K562 (cell line): ENCODE measurements around the gene ABCA10. TPM values are rescaled to one million over a fixed set of nuclear protein-coding genes. Genes with fewer than 3 reads are reported as not detected.

Source experiments
- ATF3 ChIP-seq, 2 experiments: fragments of 450-650 bp in 1 of 2; sonication (generic) in 1 of 2; formaldehyde crosslinking in 1 of 2; IDR thresholded peaks in 1 of 2; conservative IDR thresholded peaks in 1 of 2; 2 replicates each; pipeline versions ENCODE4 v1.6.1 to v1.8.1; 2016 to 2023; ENCODE audit warnings: mild to moderate bottlenecking in 2 of 2, moderate library complexity in 2 of 2, inconsistent platforms in 1 of 2, missing genetic modification reagents in 1 of 2
- CHAMP1 ChIP-seq: fragments of 450-650 bp; IDR thresholded peaks from 2 replicates; pipeline ENCODE4 v1.6.1; 2016; ENCODE audit warnings: mild to moderate bottlenecking
- DIDO1 ChIP-seq: fragments of 450-650 bp; IDR thresholded peaks from 2 replicates; pipeline ENCODE4 v1.6.1; 2016; ENCODE audit warnings: low read depth, missing biosample characterization, missing genetic modification characterization
- HNRNPK ChIP-seq: fragments of 200-400 bp; formaldehyde crosslinking; IDR thresholded peaks from one replicate; pipeline ENCODE4 v1.6.1; 2018; ENCODE audit warnings: mild to moderate bottlenecking, low read depth, low read length; ENCODE audit not compliant: poor library complexity, severe bottlenecking
- IRF9 ChIP-seq: fragments of 450-650 bp; IDR thresholded peaks from 2 replicates; pipeline ENCODE4 v1.6.1; 2016; ENCODE audit warnings: missing biosample characterization, missing genetic modification characterization
- MCM7 ChIP-seq, 2 experiments: fragments of 450-650 bp; IDR thresholded peaks; 2 replicates each; pipeline ENCODE4 v1.6.1; 2016 to 2018
- MYBL2 ChIP-seq, 2 experiments: fragments of 450-650 bp in 1 of 2; sonication (generic) in 1 of 2; formaldehyde crosslinking in 1 of 2; IDR thresholded peaks; 2 replicates each; pipeline versions ENCODE4 v1.6.1 to v1.8.1; 2017 to 2022; ENCODE audit warnings: borderline replicate concordance in 1 of 2, inconsistent platforms in 1 of 2, low read depth in 1 of 2, mild to moderate bottlenecking in 1 of 2, missing genetic modification reagents in 1 of 2, moderate library complexity in 1 of 2
- POLR2H ChIP-seq: IDR thresholded peaks from 2 replicates; pipeline ENCODE4 v1.6.1; 2016; ENCODE audit warnings: missing genetic modification characterization, low read depth, mild to moderate bottlenecking, control low read depth, missing compliant biosample characterization, moderate library complexity
- SAFB ChIP-seq: fragments of 200-400 bp; formaldehyde crosslinking; IDR thresholded peaks from 2 replicates; pipeline ENCODE4 v1.6.1; 2017; ENCODE audit warnings: low read depth, low read length, borderline replicate concordance
- TFAM ChIP-seq: fragments of 250-450 bp; sonication (Bioruptor Pico); conservative IDR thresholded peaks from 2 replicates; pipeline ENCODE4 v1.5.0; 2021; ENCODE audit warnings: mild to moderate bottlenecking, moderate library complexity
- TRIM25 ChIP-seq: fragments of 450-650 bp; IDR thresholded peaks from 2 replicates; pipeline ENCODE4 v1.7.0; 2016; ENCODE audit warnings: borderline replicate concordance
- ZNF165 ChIP-seq: fragments of 250-450 bp; sonication (Bioruptor Pico); IDR thresholded peaks from 2 replicates; pipeline ENCODE4 v1.4.0; 2020; ENCODE audit warnings: borderline replicate concordance
- ZNF175 ChIP-seq: fragments of 200-800 bp; sonication (Bioruptor generic); IDR thresholded peaks from 2 replicates; pipeline ENCODE4 v1.6.1; 2016; ENCODE audit warnings: low read depth, mild to moderate bottlenecking, missing genetic modification characterization, missing compliant biosample characterization
- ZNF644 ChIP-seq: fragments of 200-800 bp; sonication (Bioruptor generic); IDR thresholded peaks from 2 replicates; pipeline ENCODE4 v1.6.1; 2016; ENCODE audit warnings: low read depth, missing genetic modification characterization, missing compliant biosample characterization
- ZNF785 ChIP-seq: fragments of 250-450 bp; sonication (Bioruptor Pico); IDR thresholded peaks from 2 replicates; pipeline ENCODE4 v1.4.0; 2020; ENCODE audit warnings: mild to moderate bottlenecking
- polyA plus RNA-seq, 8 experiments: library from polyadenylated mRNA; depleted of rRNA in 4 of 8; stranded (reverse) in 5 of 8; unstranded in 3 of 8; fragments of >200 nt; fragmentation: Nextera tagmentation in 2 of 8; fragmentation: Illumina TruSeq in 1 of 8; extraction: Ambion mirVana in 2 of 8; extraction: Trizol in 1 of 8; gene quantifications; 2 replicates each; pipeline versions ENCODE4 v1.2.1 to v1.2.3, GENCODE V29; 2011 to 2014; ENCODE audit warnings: inconsistent platforms in 1 of 8, missing spikeins in 1 of 8
- total RNA-seq, 7 experiments: library from RNA; depleted of rRNA in 6 of 7; stranded (reverse); fragments of >200 nt in 6 of 7; fragmentation: Illumina TruSeq in 2 of 7; extraction: Trizol in 2 of 7; gene quantifications; 2 replicates each; pipeline versions ENCODE4 v1.2.1 to v1.2.3, GENCODE V29; 2011 to 2021; ENCODE audit warnings: low replicate concordance in 1 of 7

ABCA10 gene
- total and polyA plus RNA-seq, 9 of the 15 experiments (the other 6 are each of a cell fraction or from before 2014, with no cell fraction given), result 0.04 to 0.45 (median 0.15) TPM; not detected in 1

GRCh38 chr17:69175625-69176456, 52.8 kb downstream of the ABCA10 start (continued):
- no peak for TF ChIP-seq MYBL2 (IDR thresholded peaks at IDR 0.05; ENCODE audit: low read depth)
- no peak for TF ChIP-seq MYBL2 (CRISPR knock-in tag; IDR thresholded peaks at IDR 0.05; ENCODE audit: borderline replicate concordance)
- peak; percentile 14; the same call in 1 of the 2 replicates for TF ChIP-seq ZNF175 (CRISPR knock-in tag)
- no peak for TF ChIP-seq DIDO1
- TF ChIP-seq MCM7 (IDR thresholded peaks at IDR 0.05), result no peak
- TF ChIP-seq POLR2H (tag), result peak; percentile 80
- peak; percentile 34; the same call in 1 of the 2 replicates for TF ChIP-seq IRF9 (tag)
- no peak for TF ChIP-seq SAFB
- no peak for TF ChIP-seq CHAMP1
- TF ChIP-seq HNRNPK, result no peak
- TF ChIP-seq ZNF785 (CRISPR knock-in tag), result no peak
- TF ChIP-seq ZNF165 (CRISPR knock-in tag), result no peak
- TF ChIP-seq ATF3 (IDR thresholded peaks at IDR 0.05), result peak; percentile 95
- no peak for TF ChIP-seq ATF3 (CRISPR knock-in tag; conservative IDR thresholded peaks at IDR 0.05)
- TF ChIP-seq TFAM, result no peak
- peak; percentile 30; the same call in 1 of the 2 replicates for TF ChIP-seq ZNF644 (tag)
- TF ChIP-seq TRIM25, result no peak
